HepG2 (cell line): Measurements from ENCODE around the gene P2RX5. TPM values are rescaled to one million over a fixed set of nuclear protein-coding genes. Genes with fewer than 3 reads are reported as not detected.

Experiments
- ADNP ChIP-seq: sonication (generic); formaldehyde crosslinking; IDR thresholded peaks from 2 replicates; pipeline ENCODE4 v1.4.0; 2020; ENCODE audit warnings: missing genetic modification reagents
- AKNA ChIP-seq: sonication (generic); formaldehyde crosslinking; IDR thresholded peaks from 2 replicates; pipeline ENCODE4 v1.4.0; 2020; ENCODE audit warnings: missing genetic modification reagents, borderline replicate concordance
- BCL3 ChIP-seq: sonication (generic); formaldehyde crosslinking; IDR thresholded peaks from 2 replicates; pipeline ENCODE4 v1.5.1; 2020; ENCODE audit warnings: mild to moderate bottlenecking, missing genetic modification reagents, moderate library complexity
- CC2D1A ChIP-seq: sonication (generic); formaldehyde crosslinking; IDR thresholded peaks from 2 replicates; pipeline ENCODE4 v1.8.1; 2023; ENCODE audit warnings: mild to moderate bottlenecking, missing genetic modification reagents
- CTCF ChIP-seq: sonication (generic); formaldehyde crosslinking; IDR thresholded peaks from 2 replicates; pipeline ENCODE4 v1.5.0; 2020; ENCODE audit warnings: mild to moderate bottlenecking, missing genetic modification reagents, moderate library complexity
- FOXK2 ChIP-seq: fragments of 450-650 bp; IDR thresholded peaks from 2 replicates; pipeline ENCODE4 v1.6.1; 2016
- HBP1 ChIP-seq: IDR thresholded peaks from 2 replicates; pipeline ENCODE4 v1.6.1; 2016; ENCODE audit warnings: low read depth, control low read depth
- HNRNPLL ChIP-seq: fragments of 200-400 bp; formaldehyde crosslinking; IDR thresholded peaks from 2 replicates; pipeline ENCODE4 v1.6.1; 2017; ENCODE audit warnings: mild to moderate bottlenecking, low read depth, low read length; ENCODE audit not compliant: poor library complexity, severe bottlenecking
- MAZ ChIP-seq, 2 experiments: sonication (generic) in 1 of 2; formaldehyde crosslinking in 1 of 2; IDR thresholded peaks; 2 replicates each; pipeline versions ENCODE4 v1.5.0 to v1.6.1; 2012 to 2020; ENCODE audit warnings: low read depth in 2 of 2, mild to moderate bottlenecking in 2 of 2, borderline replicate concordance in 1 of 2, improper control_type of control experiment in 1 of 2, low read length in 1 of 2, missing genetic modification reagents in 1 of 2, moderate library complexity in 1 of 2
- MYC ChIP-seq: sonication (generic); formaldehyde crosslinking; IDR thresholded peaks from 2 replicates; pipeline ENCODE4 v1.9.0; 2021; ENCODE audit warnings: missing genetic modification reagents, borderline replicate concordance
- MZF1 ChIP-seq: sonication (generic); formaldehyde crosslinking; IDR thresholded peaks from 2 replicates; pipeline ENCODE4 v1.8.1; 2023; ENCODE audit warnings: mild to moderate bottlenecking, missing genetic modification reagents, borderline replicate concordance
- NFKBIZ ChIP-seq: IDR thresholded peaks from 2 replicates; pipeline ENCODE4 v1.6.1; 2018; ENCODE audit warnings: missing genetic modification reagents, missing compliant biosample characterization
- NR2F2 ChIP-seq: IDR thresholded peaks from 2 replicates; pipeline ENCODE4 v1.6.1; 2012; ENCODE audit warnings: low read depth, inconsistent platforms, borderline replicate concordance
- NRL ChIP-seq: sonication (generic); formaldehyde crosslinking; IDR thresholded peaks from 2 replicates; pipeline ENCODE4 v1.5.0; 2020; ENCODE audit warnings: missing genetic modification reagents, mild to moderate bottlenecking, moderate library complexity, borderline replicate concordance
- REXO4 ChIP-seq: sonication (generic); formaldehyde crosslinking; IDR thresholded peaks from 2 replicates; pipeline ENCODE4 v1.8.0; 2022; ENCODE audit warnings: missing genetic modification reagents, mild to moderate bottlenecking, borderline replicate concordance
- SRF ChIP-seq: IDR thresholded peaks from 2 replicates; pipeline ENCODE4 v1.6.1; 2011; ENCODE audit warnings: mild to moderate bottlenecking, low read depth, low read length, moderate library complexity
- STAG1 ChIP-seq: sonication (generic); formaldehyde crosslinking; IDR thresholded peaks from 2 replicates; pipeline ENCODE4 v1.4.0; 2020; ENCODE audit warnings: missing genetic modification reagents
- WIZ ChIP-seq: sonication (generic); formaldehyde crosslinking; IDR thresholded peaks from 2 replicates; pipeline ENCODE4 v1.5.1; 2020; ENCODE audit warnings: mild to moderate bottlenecking, missing genetic modification reagents
- ZFP1 ChIP-seq: IDR thresholded peaks from 2 replicates; pipeline ENCODE4 v1.6.1; 2016
- ZNF737 ChIP-seq: sonication (generic); formaldehyde crosslinking; IDR thresholded peaks from 2 replicates; pipeline ENCODE4 v1.5.0; 2020; ENCODE audit warnings: missing genetic modification reagents, mild to moderate bottlenecking, borderline replicate concordance
- ZNF766 ChIP-seq: sonication (generic); formaldehyde crosslinking; IDR thresholded peaks from 2 replicates; pipeline ENCODE4 v1.5.0; 2020; ENCODE audit warnings: missing genetic modification reagents, borderline replicate concordance
- polyA plus RNA-seq, 8 experiments: library from polyadenylated mRNA; depleted of rRNA in 3 of 8; stranded (reverse) in 7 of 8; unstranded in 1 of 8; fragments of >200 nt; fragmentation: Illumina TruSeq in 4 of 8; extraction: Trizol in 4 of 8; gene quantifications; 2 replicates each; pipeline versions ENCODE4 v1.2.1 to v1.2.3, GENCODE V29; 2011 to 2016; ENCODE audit warnings: low read depth in 4 of 8, missing spikeins in 1 of 8, mixed read lengths in 1 of 8; ENCODE audit not compliant: insufficient read depth in 1 of 8
- total RNA-seq, 5 experiments: library from RNA; depleted of rRNA; stranded (reverse); fragments of >200 nt; fragmentation: Illumina TruSeq; extraction: Trizol; gene quantifications; 2 replicates each; pipeline ENCODE4 v1.2.3, GENCODE V29; 2016; ENCODE audit warnings: low read depth in 1 of 5

The P2RX5 gene
- total and polyA plus RNA-seq, 2 of the 13 experiments (the other 11 are each of a cell fraction or from before 2014, with no cell fraction given) = 0.95 to 1.7 TPM

GRCh38 chr17:3647769-3648555 lies 48.0 kb downstream of the P2RX5 start (continued):
- TF ChIP-seq ADNP (CRISPR knock-in tag) (no peak), WIZ (CRISPR knock-in tag) (no peak), HBP1 (CRISPR knock-in tag) (no peak), MZF1 (CRISPR knock-in tag) (no peak), STAG1 (CRISPR knock-in tag) (peak; percentile 78), CTCF (CRISPR knock-in tag) (peak; percentile 86), NFKBIZ (CRISPR knock-in tag) (no peak), MAZ (IDR thresholded peaks at IDR 0.05; ENCODE audit: borderline replicate concordance, low read depth, low read length) (no peak), MAZ (CRISPR knock-in tag; IDR thresholded peaks at IDR 0.05; ENCODE audit: low read depth) (no peak), ZFP1 (CRISPR knock-in tag) (no peak), AKNA (no peak), SRF (no peak), NRL (CRISPR knock-in tag) (no peak), MYC (CRISPR knock-in tag) (no peak), FOXK2 (no peak), NR2F2 (peak; percentile 32; the same call in 1 of the 2 replicates), REXO4 (CRISPR knock-in tag) (no peak), BCL3 (CRISPR knock-in tag) (no peak), ZNF766 (CRISPR knock-in tag) (no peak), ZNF737 (CRISPR knock-in tag) (no peak), HNRNPLL (no peak), CC2D1A (no peak)
